Muscle of arm (tissue), 12 donors: ENCODE measurements around the gene CLDN19. TPM values are rescaled to one million over a fixed set of nuclear protein-coding genes. Genes with fewer than 3 reads are reported as not detected.

Experiments
- DNase-seq: peaks from one replicate; pipeline ENCODE4 v3.0.0-alpha.2; 2013
- polyA plus RNA-seq, 12 donors: library from polyadenylated mRNA; unstranded; fragments of 120-200 nt; gene quantifications; one replicate each; pipeline ENCODE4 v1.2.1, GENCODE V29; 2013; ENCODE audit not compliant: insufficient read length in 12 of 12

CLDN19 gene
- polyA plus RNA-seq, 12 donors = 0.27 to 2.2 (median 0.72) TPM; not detected in 2

DNA sequence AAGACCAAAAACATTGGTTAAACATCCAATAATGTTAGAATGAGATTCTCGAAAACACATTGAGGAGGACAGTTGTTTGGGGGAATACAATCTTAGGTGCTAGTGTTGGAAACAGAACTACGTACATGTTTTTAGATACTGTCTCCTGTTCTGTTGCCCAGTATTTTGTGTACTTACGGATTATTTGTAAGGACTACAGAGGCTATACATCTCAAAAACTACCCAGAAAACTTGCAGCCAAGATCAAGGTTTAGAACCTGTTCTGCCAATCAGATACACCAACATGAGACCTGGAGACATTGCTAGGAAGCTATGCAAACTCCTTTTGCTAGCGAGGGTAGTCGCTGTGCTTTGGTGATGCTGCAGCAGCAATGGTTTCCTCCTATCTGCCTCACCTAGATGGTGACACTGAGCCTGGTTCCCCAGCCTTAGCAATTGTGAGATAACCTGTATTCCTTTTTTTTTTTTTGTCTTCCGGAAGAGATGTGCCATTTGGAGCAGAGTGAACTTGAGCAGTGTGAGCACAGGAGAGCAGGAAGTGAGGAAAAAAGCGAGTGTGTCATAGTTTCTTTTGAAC, 36.1 kb downstream of the CLDN19 start:
- DNase-seq = no peak

DNA sequence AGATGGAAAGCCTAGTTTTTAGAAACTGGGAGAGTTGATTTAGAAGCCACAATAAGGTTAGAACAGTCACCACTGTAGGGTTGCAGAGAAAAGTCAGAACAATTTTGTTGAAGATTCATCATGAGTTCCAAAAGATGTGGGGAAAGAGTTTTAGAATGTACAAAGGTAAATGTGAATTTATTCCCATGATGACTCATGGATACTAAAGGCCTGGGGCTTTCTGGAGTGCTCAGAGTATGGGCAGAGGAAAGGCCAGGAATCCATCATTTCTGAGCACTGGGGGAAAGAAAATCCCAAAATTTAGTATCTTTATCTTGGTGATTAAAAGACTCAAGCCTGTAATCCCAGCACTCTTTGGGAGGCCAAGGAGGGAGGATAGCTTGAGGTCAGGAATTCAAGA, 40.0 kb downstream of the CLDN19 start:
- no peak for DNase-seq

DNA sequence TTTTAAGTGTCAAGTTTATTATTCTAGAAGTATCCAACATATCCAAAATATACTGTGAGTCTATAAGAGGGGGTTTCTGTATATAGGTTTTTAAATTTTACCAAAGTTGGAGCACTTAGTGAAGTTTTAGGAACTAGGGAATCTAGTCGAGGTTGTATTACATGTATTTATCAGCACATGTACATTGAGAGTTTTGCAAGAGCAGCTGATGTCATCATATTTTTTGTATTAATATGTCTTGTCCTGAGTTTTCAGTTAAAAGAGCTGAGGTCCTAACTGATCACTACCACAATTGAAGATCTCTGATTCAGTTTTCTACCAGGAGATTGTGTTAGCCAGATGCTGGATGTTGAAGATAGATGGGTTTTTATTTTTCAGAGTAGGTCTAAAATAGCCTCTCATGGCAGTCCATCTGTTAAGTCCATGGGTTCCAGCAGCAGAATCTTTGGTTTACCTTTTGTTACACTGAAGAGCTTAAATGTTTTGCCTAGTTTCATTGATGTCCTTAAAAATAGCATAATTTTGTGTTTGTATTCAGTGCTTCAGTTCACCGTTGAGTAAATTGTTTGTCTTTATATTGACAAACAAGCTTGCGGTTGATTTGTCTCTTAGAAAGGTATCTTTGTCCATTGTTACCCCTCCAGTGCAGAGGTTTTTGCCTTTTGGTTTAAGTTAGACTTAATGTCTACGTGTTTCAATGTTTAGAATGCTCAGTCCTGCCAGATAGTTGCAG, 41.8 kb downstream of the CLDN19 start:
- DNase-seq = no peak

GRCh38 chr1:42692911-42693310, 47.1 kb downstream of the CLDN19 start:
- no peak for DNase-seq

DNA sequence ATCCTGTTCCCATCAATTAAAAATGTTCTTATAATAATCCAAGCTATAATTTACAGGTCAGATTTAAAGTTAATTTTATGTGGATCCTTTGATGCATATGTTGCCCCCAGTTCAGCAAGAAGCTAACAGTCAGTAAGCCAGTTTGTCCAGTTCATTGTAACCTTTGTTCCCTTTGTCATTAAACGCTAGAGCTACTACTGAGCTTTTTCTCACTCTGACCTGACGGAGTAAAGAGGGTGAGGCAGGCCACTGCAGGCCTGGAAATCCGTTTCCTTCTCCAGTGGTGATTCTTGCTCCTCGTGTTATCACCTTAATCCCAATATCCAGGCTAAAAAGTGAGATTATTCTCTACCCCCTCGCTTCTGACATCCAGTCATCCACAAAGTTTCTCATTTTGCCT, 47.6 kb downstream of the CLDN19 start:
- no peak for DNase-seq

GRCh38 chr1:42691157-42691498, 48.9 kb downstream of the CLDN19 start:
- no peak for DNase-seq

DNA sequence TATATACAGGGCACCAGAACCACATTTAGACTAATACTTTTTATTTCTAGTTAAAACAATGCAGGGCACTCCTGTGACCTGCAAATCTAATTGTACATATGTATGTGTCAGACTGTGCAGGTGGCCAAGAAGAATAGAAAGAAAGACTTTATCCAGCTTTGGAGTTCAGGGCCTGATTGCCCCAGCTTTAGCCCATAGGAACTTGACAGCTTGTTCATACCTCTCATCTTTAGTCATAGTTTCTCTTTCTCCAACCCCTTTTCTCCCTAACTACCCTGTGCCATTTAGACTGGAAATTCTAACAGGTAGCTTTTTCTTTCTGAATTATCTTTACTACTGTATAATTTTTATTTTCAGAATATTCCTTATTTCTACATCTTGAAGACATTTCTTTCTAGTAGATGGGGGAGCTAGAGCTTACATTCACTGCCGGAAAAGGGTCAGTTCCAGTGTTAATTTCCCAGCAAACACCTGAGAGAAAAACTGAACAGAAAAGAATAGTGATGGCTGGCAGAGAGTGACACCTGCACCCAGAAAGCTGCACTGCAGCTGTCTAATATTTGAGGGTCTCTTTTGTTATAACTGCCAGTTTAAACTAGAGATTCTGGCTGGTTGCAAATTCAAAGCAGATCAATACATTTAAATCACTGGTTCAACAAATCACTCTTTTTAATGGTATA, 49.4 kb downstream of the CLDN19 start:
- no peak for DNase-seq

- DNase-seq = no peak
Observed at GRCh38 chr1:42689912-42690311, 50.1 kb downstream of the CLDN19 start.

- no peak for DNase-seq
Observed at GRCh38 chr1:42686418-42686817, 53.6 kb downstream of the CLDN19 start.

GRCh38 chr1:42684139-42684538, 55.9 kb downstream of the CLDN19 start:
- DNase-seq = no peak

Other genes starting within 250 kb of the CLDN19 start
- 10 to 100 TPM in 11 of 12 donors, not detected in 1; 22.9 to 49.3 (median 38.7) TPM for gene PPIH, start 81.8 kb downstream of the CLDN19 start, polyA plus RNA-seq
- 1,000 to 10,000 TPM in 4 of 12 donors, 100 to 1,000 TPM in 8; 675 to 1,051 (median 970) TPM for gene YBX1, start 57.8 kb downstream of the CLDN19 start, polyA plus RNA-seq
- gene P3H1, start 26.8 kb upstream of the CLDN19 start, polyA plus RNA-seq = 100 to 1,000 TPM in 1 of 12 donors, 10 to 100 TPM in 10, not detected in 1; 48.7 to 102 (median 58.2) TPM
- gene C1orf50, start 27.0 kb upstream of the CLDN19 start, polyA plus RNA-seq = 10 to 100 TPM in 9 of 12 donors, 1 to 10 TPM in 2, not detected in 1; 7.6 to 20.0 (median 12.2) TPM
- gene TMEM269, start 44.8 kb upstream of the CLDN19 start, polyA plus RNA-seq = 1 to 10 TPM in 4 of 12 donors, under 1 TPM in 6, not detected in 2; 0.41 to 1.2 (median 0.79) TPM
- gene ERMAP, start 76.9 kb upstream of the CLDN19 start, polyA plus RNA-seq = 10 to 100 TPM in 5 of 12 donors, 1 to 10 TPM in 6, not detected in 1; 7.9 to 26.6 (median 9.2) TPM
- 10 to 100 TPM in 11 of 12 donors, not detected in 1; 39.5 to 66.3 (median 48.9) TPM for gene SVBP, start 77.2 kb upstream of the CLDN19 start, polyA plus RNA-seq
- 10 to 100 TPM in 6 of 12 donors, 1 to 10 TPM in 5, not detected in 1; 8.5 to 16.3 (median 10.5) TPM for gene ZNF691, start 106.4 kb upstream of the CLDN19 start, polyA plus RNA-seq
- 10 to 100 TPM in 11 of 12 donors, not detected in 1; 16.5 to 99.0 (median 23.9) TPM for gene SLC2A1, start 218.6 kb upstream of the CLDN19 start, polyA plus RNA-seq